SIG-M5 treated with dmso at 0.1 percent for 504 hours (cell line): ENCODE data around the gene TEX29.

ENCODE experiments used
- DNase-seq: peaks from one replicate; lab custom pipeline; 2025; ENCODE audit not compliant: unreplicated experiment; lab: John Stamatoyannopoulos, UW

The TEX29 gene

DNA sequence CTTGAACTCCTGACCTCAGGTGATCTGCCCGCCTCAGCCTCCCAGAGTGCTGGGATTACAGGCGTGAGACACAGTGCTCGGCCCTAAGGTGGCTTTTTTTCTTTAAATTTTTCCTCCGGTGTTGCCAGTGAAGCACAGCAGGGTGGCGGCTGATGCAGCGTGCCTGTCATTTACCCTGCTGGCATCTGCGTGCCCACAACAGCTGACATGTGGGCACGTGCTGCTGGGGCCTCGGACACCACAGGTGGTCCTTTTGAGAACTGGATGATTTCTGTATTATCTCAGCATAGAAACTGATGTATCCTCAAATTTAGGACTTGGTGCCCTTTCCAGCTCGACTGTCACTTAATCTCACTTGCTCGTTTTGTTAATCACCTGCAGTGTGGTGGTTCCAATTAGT, 31.2 kb upstream of the TEX29 start:
- no peak for DNase-seq

DNA sequence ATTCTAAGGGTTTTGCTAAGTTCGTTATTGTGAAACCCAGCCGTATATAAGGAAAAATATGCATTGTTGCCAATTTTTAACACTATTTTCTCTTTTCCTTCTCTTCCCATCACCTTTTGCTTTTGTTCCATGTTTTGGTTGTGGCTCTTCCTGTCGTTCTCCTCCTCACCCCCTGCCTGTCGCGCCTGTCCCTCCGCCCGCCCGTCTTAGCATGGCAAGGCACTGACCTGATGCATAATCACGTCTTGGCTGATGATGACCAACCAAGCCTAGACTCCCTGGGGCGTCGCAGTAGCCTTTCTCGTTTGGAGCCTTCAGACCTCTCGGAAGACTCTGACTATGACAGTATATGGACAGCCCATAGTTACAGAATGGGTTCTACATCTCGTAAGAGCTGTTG, 28.5 kb upstream of the TEX29 start:
- no peak for DNase-seq

DNA sequence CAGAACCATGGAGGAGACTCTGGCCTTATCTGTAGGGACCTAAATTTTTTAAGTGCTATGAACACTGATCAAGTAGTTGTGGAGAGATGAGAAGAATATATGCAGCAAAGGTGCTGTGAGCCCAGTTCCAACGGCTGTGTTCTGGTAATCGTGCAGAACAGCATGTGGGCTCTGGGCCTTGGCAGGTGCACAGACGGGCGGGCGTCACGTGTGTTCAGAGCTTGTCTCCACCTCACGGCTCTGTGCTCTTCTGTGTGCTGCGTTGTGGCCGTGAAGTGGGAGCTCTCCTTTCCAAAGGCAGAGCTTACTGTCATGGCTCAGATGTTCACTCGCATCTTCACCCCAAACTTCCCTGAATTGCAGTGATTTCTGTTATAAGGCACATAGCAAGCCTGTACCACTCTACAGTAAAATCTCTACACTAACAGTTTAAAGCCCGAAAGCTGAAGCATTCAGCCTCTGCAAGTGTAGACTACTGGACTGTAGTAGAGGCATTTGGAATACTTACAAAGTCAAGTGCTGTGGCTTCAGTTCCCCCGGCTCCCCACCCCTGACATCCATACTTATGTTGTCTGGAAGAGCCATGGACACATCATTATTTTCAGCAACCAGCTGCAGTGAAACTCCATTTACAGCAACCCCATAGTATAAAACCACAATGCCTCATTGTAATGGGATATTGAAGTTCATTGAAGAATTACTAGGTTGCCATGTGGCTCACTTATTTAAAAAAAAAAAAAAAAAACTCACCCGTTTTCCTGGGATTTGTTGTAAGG, 27.5 kb upstream of the TEX29 start:
- no peak for DNase-seq

DNA sequence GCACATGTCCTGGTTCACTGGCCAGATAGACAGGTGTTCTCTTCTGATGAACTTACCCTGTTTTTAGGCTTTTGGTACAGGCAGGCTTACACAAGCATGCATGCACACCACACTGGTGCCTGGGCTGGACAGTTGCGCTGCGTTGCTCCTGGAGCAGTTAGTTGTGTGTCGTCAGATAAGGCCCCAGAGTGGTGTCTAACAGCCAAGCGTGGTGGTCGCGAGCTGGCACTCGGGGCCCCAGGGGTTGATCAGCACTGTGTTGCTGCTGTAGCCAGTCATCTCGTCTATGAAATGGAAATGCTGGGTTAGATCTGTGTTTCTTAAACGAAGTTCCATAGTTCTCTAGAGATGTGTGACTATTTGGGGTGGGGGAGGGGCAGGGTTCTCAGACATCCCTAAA, 24.6 kb upstream of the TEX29 start:
- DNase-seq = no peak

DNA sequence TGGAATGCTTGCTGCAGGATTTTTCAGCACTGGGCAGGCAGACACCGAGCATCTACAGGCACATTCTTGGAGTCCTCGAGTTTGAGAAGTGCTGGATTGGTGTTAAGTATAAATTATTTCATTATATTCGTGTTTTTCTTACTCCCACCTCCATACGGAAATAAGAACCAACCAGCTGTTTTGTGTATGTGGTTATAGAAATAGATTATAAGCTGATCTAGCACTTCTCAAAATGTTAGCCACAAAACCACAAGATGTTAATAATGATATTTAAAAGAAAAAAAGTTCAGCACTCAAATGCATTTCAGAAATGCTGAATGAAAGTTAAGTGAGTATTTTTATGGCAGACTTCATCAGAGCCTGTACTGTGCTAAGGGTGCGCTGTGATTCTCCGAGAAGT, 24.0 kb upstream of the TEX29 start:
- no peak for DNase-seq

DNA sequence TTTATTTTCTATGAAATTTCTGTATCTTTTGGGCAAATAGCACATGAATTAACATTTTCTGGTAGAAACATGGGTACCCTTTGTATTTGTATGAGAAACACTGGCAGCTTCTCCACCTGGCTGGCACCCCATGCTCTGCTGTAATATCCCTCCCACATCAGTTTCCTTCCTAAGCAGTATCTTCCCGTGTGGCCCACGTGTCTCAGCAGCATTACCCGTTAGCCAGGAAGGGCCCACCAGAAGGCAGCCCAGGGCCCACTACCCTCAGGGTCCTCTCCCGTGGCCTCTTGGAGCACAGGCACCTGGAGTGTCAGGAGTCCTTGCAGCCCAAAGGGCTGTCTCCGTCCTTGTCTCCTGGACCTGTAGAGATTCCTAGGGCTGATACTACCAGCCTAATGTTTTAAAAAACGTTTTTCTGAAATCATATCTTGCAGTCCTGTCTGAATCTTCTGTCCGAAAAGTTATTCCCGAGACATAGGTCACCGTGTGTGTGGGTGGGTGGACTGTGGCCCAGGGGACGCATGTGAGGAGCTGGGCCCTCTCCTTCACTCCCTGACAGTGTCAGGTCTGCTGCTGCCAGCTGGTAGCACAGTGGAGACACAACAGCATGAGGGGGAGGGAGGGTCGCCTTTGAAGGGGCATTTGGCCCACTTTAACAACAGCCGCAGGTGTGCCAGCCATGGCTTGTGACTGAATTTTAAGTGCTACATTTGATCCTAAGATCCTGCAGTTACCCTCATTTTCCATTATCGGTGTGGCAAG, 22.0 kb upstream of the TEX29 start:
- no peak for DNase-seq

DNA sequence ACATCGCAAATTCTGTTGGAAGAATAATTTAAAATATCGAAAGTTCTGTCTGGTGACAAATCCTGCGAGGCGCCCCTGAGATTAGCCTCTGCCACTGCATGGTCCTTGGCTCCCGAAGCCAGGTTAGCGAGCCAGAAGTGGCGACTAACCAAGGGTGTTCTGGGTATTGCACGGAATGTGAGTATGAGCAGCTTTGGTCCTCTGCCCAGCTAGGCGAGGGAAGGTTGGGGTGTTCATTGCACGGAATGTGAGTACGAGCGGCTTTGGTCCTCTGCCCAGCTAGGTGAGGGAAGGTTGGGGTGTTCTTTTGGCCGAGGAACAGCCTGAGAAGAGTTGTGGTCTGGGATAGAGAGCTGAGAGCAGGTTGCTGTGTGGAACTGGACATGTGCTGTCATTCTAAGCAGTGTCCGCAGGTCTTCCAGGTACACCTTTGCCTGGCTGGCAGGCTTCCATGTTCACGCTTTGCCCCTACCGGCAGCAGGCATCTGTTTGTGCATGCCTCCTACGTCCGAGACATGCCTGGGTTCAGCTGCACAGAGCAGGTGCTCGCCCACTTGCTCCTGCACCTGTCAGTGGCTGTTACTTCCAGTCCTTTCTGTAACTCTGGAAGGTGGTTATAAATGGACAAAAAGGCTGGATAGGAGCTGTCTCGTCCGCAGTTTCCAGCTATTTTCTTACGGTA, 18.3 kb upstream of the TEX29 start:
- no peak for DNase-seq

DNA sequence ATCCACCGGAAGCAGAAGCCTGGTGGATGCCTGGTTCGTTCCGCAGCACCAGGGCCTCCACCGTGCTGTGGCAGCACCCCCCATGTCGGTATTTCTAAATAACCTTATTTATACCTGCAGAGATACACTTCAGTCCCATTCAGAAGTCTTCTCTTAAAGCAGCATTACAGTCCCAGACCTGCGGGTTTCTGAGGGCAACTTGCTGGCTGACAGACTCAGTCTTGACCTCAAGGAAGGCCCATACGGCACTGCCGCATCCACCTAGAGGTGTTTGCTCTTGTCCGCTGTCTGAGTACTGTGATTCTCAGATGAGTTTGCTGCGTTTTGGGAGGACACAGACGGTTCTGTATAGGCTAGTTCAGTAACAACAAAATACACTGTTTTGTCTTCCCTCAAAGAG, 16.9 kb upstream of the TEX29 start:
- DNase-seq = no peak

DNA sequence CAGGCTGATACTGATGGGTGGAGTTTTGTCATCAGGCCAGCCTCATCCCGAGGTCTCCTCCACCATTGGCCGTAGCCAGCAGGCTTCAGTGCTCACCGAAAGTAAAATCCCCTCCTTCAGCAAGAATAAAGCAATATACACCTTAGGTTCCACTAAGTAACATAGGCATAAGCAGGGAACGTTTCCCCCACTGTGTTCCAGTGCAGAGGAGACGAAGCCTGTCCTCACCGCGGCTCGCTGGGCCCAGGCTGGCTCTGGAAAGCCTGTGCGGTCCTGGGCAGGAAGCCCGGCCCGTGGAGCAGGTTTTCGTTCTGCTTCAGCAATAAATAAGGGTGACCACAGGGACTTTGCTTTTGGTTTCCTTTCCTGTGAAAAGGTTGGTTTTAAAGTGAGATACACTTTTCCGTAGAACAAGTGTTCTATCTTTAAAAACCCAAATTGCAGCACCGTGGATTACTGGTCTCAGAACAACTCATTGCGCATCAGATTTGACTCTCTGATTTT, 16.3 kb upstream of the TEX29 start:
- DNase-seq = no peak

DNA sequence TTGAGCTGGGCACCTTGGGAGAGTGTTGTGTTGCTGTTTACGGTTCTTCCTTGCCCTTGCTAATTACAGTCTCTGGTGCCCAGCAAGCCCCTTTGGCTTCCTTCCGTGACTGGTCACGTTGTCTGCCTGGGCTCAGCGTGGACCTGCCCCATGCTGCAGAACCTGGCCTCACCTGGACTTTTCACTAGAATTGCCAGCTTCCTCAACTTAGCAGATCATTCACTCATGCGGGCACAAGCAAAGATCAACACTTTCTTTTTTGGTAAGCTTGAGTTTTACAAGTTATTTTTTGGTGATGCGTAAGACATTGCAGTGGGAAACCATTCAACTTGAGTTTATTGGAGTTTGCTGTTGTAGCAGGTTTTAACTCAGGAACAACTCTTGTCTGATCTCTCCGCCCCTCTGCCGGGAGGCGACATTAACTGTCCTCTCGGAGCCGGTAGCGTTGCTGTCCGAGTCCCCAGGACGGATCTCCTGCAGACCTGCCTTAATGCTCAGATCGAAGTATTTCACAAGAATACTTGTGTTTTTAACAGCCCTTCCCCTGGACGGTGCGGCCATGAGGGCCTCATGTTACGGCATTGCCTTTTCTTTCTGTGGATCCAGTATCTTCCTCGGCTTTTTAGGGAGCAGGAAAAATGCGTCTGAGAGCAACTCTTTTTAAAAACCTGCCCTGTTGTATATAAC, 15.7 kb upstream of the TEX29 start:
- no peak for DNase-seq

DNA sequence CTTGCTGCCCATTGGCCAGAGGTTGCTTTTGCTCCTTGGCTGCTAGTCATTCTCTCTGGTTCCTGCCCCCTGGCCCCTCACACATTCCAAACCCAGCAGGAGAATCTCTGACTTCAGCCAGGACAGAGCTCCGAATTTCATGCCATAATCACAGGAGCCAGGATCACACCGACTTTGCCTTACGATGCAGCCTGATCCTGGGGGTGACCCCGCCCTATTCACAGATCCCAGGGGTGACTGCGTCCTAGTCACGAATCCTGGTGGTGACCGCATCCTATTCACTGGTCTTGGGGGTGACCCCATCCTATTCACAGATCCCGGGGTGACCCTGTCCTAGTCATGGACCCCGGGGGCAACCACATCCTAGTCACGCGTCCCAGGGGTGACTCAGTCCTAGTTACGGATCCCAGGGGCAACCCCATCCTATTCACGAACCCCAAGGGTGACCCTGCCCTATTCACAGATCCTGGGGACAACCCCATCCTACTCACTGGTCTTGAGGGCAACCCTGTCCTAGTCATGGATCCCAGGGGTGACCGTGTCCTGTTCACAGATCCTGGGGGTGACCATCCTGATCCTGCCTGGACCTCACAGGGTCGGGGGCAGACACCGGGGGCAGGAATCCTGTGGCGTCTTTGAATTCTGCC, 7.4 kb upstream of the TEX29 start:
- DNase-seq = no peak

DNA sequence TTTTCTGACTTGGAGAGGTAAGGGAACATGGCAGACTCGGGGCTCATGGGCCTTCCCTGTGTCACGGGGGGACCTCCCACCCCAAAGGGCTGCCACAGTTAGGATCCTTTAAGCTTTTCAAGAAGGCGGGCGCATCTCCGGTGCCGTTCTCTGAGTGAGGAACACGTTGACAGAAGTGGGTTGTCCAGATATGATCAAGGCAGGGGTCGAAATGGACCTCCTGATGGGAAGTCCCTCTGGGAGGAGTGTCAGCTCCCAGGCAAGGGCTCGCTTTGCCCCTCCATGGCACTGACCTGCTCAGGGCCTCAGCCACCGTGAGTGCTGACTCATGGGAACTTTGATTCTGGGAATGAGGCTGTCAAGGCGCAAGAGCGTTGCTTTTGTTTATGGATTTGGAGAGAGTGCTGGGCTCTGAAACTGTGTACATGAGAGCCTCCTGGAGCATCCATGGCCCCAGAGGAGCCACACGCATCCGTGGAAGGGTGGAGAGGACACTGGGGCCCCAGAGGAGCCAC, 6.5 kb upstream of the TEX29 start:
- DNase-seq = no peak

DNA sequence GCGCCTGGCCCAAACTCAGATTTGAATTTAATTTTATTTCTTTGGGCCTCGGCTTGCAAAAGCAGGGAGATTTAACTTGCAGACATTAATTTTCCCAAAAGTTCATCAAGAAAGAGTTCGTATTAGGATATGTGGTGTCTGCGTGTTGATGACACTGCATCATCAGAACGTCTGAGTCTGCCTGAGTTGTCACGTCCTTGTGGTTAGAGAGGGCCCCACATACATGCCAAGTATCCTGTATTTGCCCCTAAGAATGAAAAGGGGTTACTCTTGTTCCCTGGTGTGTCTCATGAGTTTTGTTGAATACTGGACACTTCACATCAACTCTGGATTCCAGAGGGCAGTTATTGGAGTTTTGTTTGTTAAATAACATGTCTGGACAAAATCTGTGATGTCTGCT, 5.6 kb upstream of the TEX29 start:
- no peak for DNase-seq

DNA sequence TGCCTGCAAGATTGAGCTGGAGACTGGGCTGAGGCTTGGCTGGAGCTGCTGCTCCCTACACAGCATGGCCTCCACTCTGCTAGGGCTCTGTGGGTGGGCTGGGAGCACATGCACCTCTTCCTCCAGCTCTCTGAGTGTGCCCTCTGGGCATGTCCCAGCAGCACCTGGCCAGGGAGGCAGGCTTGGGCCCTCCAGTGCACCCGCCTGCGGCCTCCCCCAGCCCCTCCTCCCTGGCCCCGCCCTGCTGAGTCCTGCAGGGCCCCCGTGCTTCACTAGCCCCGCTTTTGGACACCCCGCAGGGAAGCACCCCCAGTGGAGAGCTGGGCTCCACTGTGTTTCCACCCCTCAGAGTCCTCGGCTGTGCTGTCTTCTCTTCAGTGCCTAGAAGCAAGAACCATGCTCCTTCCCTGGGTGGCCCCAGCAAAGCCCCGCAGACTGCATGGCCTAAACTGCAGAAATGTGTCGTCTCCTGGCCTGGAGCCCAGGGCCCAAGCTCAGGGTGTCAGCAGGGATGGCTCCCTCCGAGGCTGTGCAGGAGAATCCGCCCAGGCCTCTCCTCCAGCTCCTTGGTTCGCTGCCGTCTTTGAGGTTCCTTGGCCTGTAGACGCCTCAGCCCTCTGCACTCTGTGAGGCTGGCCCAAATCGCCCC, 5.0 kb upstream of the TEX29 start:
- no peak for DNase-seq

DNA sequence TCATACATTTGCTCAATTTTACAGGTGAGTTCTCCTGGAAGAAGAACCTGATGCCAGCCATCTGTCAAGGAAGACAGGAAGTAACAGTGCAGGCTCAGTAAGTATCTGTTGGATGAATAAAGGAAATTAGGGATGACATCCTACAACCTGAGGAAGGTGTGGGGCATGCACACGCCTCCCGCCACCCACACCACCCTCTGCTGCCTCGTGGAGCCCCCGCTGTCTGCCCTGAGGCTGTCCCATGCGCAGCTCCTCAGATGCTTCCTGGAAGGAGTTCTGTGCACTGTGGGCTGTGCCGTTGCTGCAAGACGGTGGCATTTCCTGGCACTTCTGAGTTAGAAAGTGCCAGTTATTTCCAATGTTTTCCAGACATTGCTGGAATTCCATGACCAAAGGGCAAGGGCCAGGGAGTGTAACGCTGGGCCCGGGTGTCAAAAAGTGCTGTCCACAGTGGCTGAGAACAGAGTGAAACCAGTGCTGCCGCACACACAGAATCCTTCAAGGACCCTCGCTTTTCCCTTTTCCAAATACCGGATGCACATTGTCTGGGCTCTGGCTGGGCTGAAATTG, 4.2 kb upstream of the TEX29 start:
- no peak for DNase-seq

DNA sequence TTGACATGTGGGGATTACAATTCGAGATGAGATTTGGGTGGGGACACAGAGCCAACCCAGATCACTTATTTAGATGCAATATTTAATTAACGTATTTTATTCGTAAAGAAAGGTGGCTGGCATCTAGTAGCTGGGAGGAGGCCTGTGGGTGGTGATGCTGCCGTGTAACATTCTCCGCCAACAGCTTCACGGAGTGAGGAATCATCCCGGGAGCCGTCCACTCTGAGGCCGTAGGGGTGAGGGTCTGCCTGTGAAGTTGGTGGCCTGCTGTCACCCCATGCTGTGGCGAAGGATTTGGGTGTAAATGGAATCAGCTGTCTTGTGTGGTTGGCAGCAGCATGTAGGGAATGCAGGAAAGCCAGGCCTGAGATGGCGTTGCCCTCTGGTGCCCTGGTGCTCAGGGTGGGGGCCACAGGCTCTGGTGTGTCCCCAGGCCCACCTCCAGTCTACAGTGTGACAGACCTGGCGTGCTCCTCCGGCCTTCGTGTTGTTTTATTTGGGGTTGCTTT, 3.3 kb upstream of the TEX29 start:
- DNase-seq = no peak

DNA sequence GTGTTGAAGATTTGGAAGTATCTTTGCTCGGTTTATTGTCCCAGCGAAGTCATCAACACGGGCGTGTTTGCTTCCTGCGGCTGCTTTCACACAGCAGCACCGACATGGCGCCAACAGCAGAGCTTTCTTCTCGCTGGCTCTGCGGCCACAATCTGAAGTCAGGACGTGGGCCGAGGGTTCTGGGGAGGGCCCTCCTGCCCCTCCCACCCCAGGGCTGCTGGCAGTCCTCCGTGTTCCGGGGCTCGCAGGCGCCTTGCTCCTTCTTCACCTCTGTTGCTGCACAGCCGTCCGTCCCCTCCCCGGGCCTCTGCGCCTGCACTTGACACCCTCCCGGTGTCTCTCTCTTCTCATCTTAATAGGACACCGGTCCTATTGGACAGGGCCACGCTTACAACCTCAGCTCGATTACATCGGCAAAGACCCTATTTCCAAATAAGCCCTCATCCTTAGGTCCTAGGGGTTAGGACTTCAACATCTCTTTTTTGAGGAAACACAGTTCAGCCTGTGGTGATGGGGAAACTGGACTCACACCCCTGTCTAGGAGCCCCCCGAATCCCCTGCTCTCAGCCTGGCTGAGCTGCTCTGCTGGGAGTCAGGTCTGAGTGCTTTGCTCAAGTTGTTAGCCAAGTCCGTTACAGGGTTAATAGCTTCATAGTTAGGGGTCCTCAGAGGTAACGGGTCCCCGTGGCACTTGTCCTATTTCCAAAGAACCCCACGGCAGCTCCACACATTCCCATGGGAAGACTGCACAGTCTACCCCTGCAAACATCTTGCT, 2.7 kb upstream of the TEX29 start:
- DNase-seq = no peak

DNA sequence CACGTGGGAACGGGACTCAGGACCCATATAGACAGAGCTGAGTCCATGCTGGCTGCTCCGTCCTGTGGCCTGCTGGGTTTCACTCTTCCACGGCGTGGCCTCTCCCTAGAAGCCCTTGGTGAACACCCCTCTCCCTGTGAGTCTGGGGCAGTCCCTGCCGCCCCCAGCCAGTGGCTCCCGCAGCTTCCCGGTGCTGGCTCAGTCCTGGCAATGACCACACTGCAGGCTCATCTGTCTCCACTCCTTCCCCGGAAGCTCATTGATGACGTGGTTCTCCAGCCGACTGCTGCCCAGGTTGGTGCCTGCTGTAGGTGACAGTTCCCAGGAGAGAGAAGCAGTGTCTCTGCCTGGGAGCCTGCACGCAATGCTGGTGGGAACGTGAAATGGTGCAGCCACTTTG, 2.1 kb upstream of the TEX29 start:
- no peak for DNase-seq

DNA sequence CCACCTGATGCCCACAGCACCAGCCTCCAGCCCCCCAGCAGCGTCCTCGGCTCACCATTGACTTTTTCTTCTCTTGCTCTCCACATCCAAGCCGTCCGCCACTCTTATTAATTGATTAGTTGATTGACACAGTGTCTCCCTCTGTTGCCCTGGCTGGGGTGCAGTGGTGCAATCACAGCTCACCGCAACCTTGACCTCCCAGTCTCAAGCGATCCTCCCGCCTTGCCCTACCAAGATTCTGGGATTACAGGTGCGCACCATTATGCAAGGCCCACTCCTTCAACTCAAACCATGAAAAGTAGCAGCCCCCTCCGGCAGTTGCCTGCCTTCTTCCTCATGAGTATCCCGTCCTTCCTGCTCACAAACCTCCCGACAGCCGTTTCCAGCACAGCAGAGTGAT, 921 bp upstream of the TEX29 start:
- no peak for DNase-seq
